ENCODE results near the gene PHLDB3.

Gene PHLDB3

GRCh38 chr19:43489310-43489709, 15.2 kb downstream of the PHLDB3 start:
- DNase-seq, result no peak
- H3K9me3 Mint-ChIP-seq, result no peaks in the 10 kb centered on the region

GRCh38 chr19:43488179-43488578, 16.4 kb downstream of the PHLDB3 start:
- Mint-ChIP-seq H3K4me1 (peaks cover 18% of the 10 kb centered on the region), H3K27me3 (ENCODE audit: low read depth, poor library complexity) (peaks cover 6% of the 10 kb centered on the region)

More at GRCh38 chr19:43489310-43489709, 15.2 kb downstream of the PHLDB3 start:
- peaks cover 18% of the 10 kb centered on the region for H3K4me1 Mint-ChIP-seq
- peaks cover 6% of the 10 kb centered on the region for H3K36me3 Mint-ChIP-seq (ENCODE audit: low read depth)
- H3K27me3 Mint-ChIP-seq (ENCODE audit: low read depth, poor library complexity), result peaks cover 6% of the 10 kb centered on the region
- peak overlapping the region; percentile 80 for H3K27ac Mint-ChIP-seq
- no peak overlapping the region for H3K4me3 Mint-ChIP-seq
- TF ChIP-seq CTCF (IDR thresholded peaks at IDR 0.05), result no peak

GRCh38 chr19:43486412-43486811, 18.1 kb downstream of the PHLDB3 start:
- Mint-ChIP-seq H3K4me1 (peaks cover 18% of the 10 kb centered on the region), H3K36me3 (ENCODE audit: low read depth) (peaks cover 6% of the 10 kb centered on the region), H3K4me3 (no peak overlapping the region), H3K27ac (no peak overlapping the region), H3K9me3 (no peaks in the 10 kb centered on the region), H3K27me3 (ENCODE audit: low read depth, poor library complexity) (peaks cover 6% of the 10 kb centered on the region)
- DNase-seq, result no peak
- no peak for TF ChIP-seq CTCF (IDR thresholded peaks at IDR 0.05)

More at GRCh38 chr19:43488179-43488578, 16.4 kb downstream of the PHLDB3 start:
- no peak for TF ChIP-seq CTCF (IDR thresholded peaks at IDR 0.05)
- no peaks in the 10 kb centered on the region for H3K9me3 Mint-ChIP-seq
- H3K4me3 Mint-ChIP-seq, result no peak overlapping the region
- no peak overlapping the region for H3K27ac Mint-ChIP-seq
- no peak for DNase-seq
- H3K36me3 Mint-ChIP-seq (ENCODE audit: low read depth), result peaks cover 6% of the 10 kb centered on the region

- H3K4me3 Mint-ChIP-seq, result no peak overlapping the region
- H3K27ac Mint-ChIP-seq, result no peak overlapping the region
- TF ChIP-seq CTCF (IDR thresholded peaks at IDR 0.05), result no peak
- peaks cover 18% of the 10 kb centered on the region for H3K4me1 Mint-ChIP-seq
- DNase-seq, result no peak
- H3K36me3 Mint-ChIP-seq (ENCODE audit: low read depth), result peaks cover 6% of the 10 kb centered on the region
- peaks cover 6% of the 10 kb centered on the region for H3K27me3 Mint-ChIP-seq (ENCODE audit: low read depth, poor library complexity)
- no peaks in the 10 kb centered on the region for H3K9me3 Mint-ChIP-seq
Observed at GRCh38 chr19:43485951-43486350, 18.6 kb downstream of the PHLDB3 start.

GRCh38 chr19:43483281-43483680, 21.3 kb downstream of the PHLDB3 start:
- peaks cover 6% of the 10 kb centered on the region for H3K27me3 Mint-ChIP-seq (ENCODE audit: low read depth, poor library complexity)
- H3K4me3 Mint-ChIP-seq, result no peak overlapping the region
- TF ChIP-seq CTCF (IDR thresholded peaks at IDR 0.05), result no peak
- no peak overlapping the region for H3K27ac Mint-ChIP-seq
- no peak for DNase-seq
- no peaks in the 10 kb centered on the region for H3K9me3 Mint-ChIP-seq
- H3K4me1 Mint-ChIP-seq, result peaks cover 5% of the 10 kb centered on the region
- peaks cover 1% of the 10 kb centered on the region for H3K36me3 Mint-ChIP-seq (ENCODE audit: low read depth)

- Mint-ChIP-seq H3K4me3 (no peak overlapping the region), H3K36me3 (ENCODE audit: low read depth) (peaks cover 6% of the 10 kb centered on the region), H3K4me1 (peaks cover 5% of the 10 kb centered on the region), H3K9me3 (no peaks in the 10 kb centered on the region), H3K27ac (peak overlapping the region; percentile 95), H3K27me3 (ENCODE audit: low read depth, poor library complexity) (peaks cover 1% of the 10 kb centered on the region)
- DNase-seq, result no peak
- TF ChIP-seq CTCF (IDR thresholded peaks at IDR 0.05), result no peak
Observed at GRCh38 chr19:43482193-43482592, 22.4 kb downstream of the PHLDB3 start.

All from nephron progenitor cell (in vitro differentiated cells).